ENCODE data around the gene RPL13.

- no peak for TF ChIP-seq MED1 (CRISPR knock-in tag; IDR thresholded peaks at IDR 0.05)
- no peak for TF ChIP-seq ZNF124 (CRISPR knock-in tag; IDR thresholded peaks at IDR 0.05)
- TF ChIP-seq ELF4 (CRISPR knock-in tag; IDR thresholded peaks at IDR 0.05; ENCODE audit: borderline replicate concordance): no peak
Measured at GRCh38 chr16:89576153-89577054, 15.9 kb downstream of the RPL13 start.
